Keratinocyte (primary cell): ENCODE measurements around the gene INTS3. TPM values are rescaled to one million over a fixed set of nuclear protein-coding genes. Genes with fewer than 3 reads are reported as not detected.
"Not testable (repeated sequence)": the region's sequence is repeated elsewhere in the genome, so short reads cannot be mapped to it uniquely, and the experiment has no call there.

Experiments
- DNase-seq: peaks from one replicate; pipeline ENCODE4 v3.0.0-alpha.2; 2011; ENCODE audit warnings: low read depth, missing footprints, low spot score
- FAIRE-seq: peaks from 2 replicates; lab custom pipeline; 2011; peaks lifted over from hg19 to GRCh38; lab: Jason Lieb, UNC
- H2AFZ ChIP-seq: 2 replicates; pipeline ENCODE4 v1.6.0; 2012; ENCODE audit warnings: low read length, control low read depth, inconsistent platforms; ENCODE audit not compliant: control insufficient read depth
- H3K27ac ChIP-seq: 2 replicates; pipeline ENCODE4 v1.5.1; 2011; ENCODE audit warnings: low read length; ENCODE audit not compliant: control insufficient read depth, insufficient read depth
- H3K27me3 ChIP-seq: 3 replicates; pipeline ENCODE4 v1.6.0; 2011; ENCODE audit warnings: low read length; ENCODE audit not compliant: control insufficient read depth, insufficient read depth; ENCODE audit errors: extremely low read depth
- H3K36me3 ChIP-seq, 2 experiments: 2 replicates in 1 of 2; 3 replicates in 1 of 2; pipeline ENCODE4 v1.5.1; 2011; ENCODE audit warnings: low read length in 2 of 2, mild to moderate bottlenecking in 1 of 2; ENCODE audit not compliant: control insufficient read depth in 2 of 2, insufficient read depth in 2 of 2; ENCODE audit errors: extremely low read depth in 1 of 2
- H3K4me1 ChIP-seq: 3 replicates; pipeline ENCODE4 v1.5.1; 2011; ENCODE audit warnings: low read length; ENCODE audit not compliant: control insufficient read depth, insufficient read depth; ENCODE audit errors: extremely low read depth
- H3K4me2 ChIP-seq: 3 replicates; pipeline ENCODE4 v1.6.0; 2011; ENCODE audit warnings: low read depth, low read length; ENCODE audit not compliant: control insufficient read depth, insufficient read depth; ENCODE audit errors: extremely low read depth
- H3K4me3 ChIP-seq, 3 experiments: fragments of 200-600 bp in 1 of 3; sonication (generic) in 1 of 3; 2 replicates in 2 of 3; 3 replicates in 1 of 3; pipeline ENCODE4 v1.5.1; 2011 to 2016; ENCODE audit warnings: low read length in 3 of 3, mild to moderate bottlenecking in 3 of 3, control low read depth in 2 of 3, inconsistent platforms in 1 of 3, low read depth in 1 of 3, mixed read lengths in 1 of 3, mixed run types in 1 of 3, moderate library complexity in 1 of 3; ENCODE audit not compliant: control insufficient read depth in 2 of 3, insufficient read depth in 2 of 3; ENCODE audit errors: extremely low read depth in 1 of 3
- H3K79me2 ChIP-seq: 2 replicates; pipeline ENCODE4 v1.6.0; 2012; ENCODE audit warnings: low read length; ENCODE audit not compliant: control insufficient read depth, insufficient read depth
- H3K9ac ChIP-seq: 3 replicates; pipeline ENCODE4 v1.6.0; 2011; ENCODE audit warnings: low read length; ENCODE audit not compliant: control insufficient read depth, insufficient read depth; ENCODE audit errors: extremely low read depth
- H3K9me1 ChIP-seq: 3 replicates; pipeline ENCODE4 v1.6.0; 2011; ENCODE audit warnings: low read length; ENCODE audit not compliant: control insufficient read depth, insufficient read depth; ENCODE audit errors: extremely low read depth
- H3K9me3 ChIP-seq: 2 replicates; pipeline ENCODE4 v1.5.1; 2012; ENCODE audit warnings: low read depth, low read length; ENCODE audit not compliant: control insufficient read depth
- H4K20me1 ChIP-seq: 3 replicates; pipeline ENCODE4 v1.6.0; 2011; ENCODE audit warnings: low read length; ENCODE audit not compliant: control insufficient read depth, insufficient read depth; ENCODE audit errors: extremely low read depth
- EZH2 ChIP-seq: IDR thresholded peaks from one replicate; pipeline ENCODE4 v1.6.1; 2012; ENCODE audit warnings: inconsistent platforms, mild to moderate bottlenecking, low read length, moderate library complexity
- dilution Hi-C: fragments of 300-500 bp; cut with MboI; formaldehyde crosslinking; loops from one replicate; pipeline ENCODE4 v1.7.0; 2020; ENCODE audit warnings: low sequenced_read_pairs; ENCODE audit not compliant: extremely low pct_ligation_motif_present
- polyA plus RNA-seq, 5 experiments: library from polyadenylated mRNA; depleted of rRNA in 3 of 5; stranded (reverse) in 3 of 5; stranded (forward) in 1 of 5; unstranded in 1 of 5; fragments of >200 nt; gene quantifications; 1 replicate in 1 of 5; 2 replicates in 3 of 5; 3 replicates in 1 of 5; pipeline versions ENCODE4 v1.2.1 to v1.2.3, GENCODE V29; 2011 to 2012; ENCODE audit warnings: missing spikeins in 2 of 5, low read depth in 1 of 5, low replicate concordance in 1 of 5
- TF ChIP-seq, protein P1 (sequence below), 3 experiments: IDR thresholded peaks in 1 of 3; conservative IDR thresholded peaks in 1 of 3; optimal IDR thresholded peaks in 1 of 3; 2 replicates in 2 of 3; 3 replicates in 1 of 3; pipeline versions ENCODE3 to v1.5.1; 2011; ENCODE audit warnings: low read length in 3 of 3, mild to moderate bottlenecking in 3 of 3, moderate library complexity in 2 of 3, control low read depth in 1 of 3, inconsistent platforms in 1 of 3; ENCODE audit not compliant: insufficient read depth in 2 of 3; ENCODE audit errors: extremely low read depth in 1 of 3

INTS3 gene
- polyA plus RNA-seq, 1 donor (not counting 4 experiments of a cell fraction or from before 2014, with no cell fraction given): 24.6 TPM

DNA sequence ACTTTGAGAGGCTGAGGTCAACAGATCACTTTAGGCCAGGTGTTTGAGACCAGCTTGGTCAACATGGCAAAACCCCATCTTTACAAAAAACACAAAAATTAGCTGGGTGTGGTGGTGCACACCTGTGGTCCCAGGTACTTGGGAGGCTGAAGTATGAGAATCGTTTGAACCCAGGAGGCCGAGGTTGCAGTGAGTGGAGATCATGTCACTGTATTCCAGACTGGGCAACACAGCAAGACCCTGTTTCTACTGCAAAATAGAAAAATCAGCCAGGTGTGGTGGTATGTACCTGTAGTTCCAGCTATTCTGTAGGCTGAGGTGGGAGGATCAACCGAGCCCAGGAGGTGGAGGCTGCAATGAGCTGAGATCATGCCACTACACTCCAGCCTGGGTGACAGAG, 4.2 kb upstream of the INTS3 start:
- H3K4me3 ChIP-seq: no peak overlapping the region
- H2AFZ ChIP-seq: no peak overlapping the region
- H3K27me3 ChIP-seq: no peaks in the 10 kb centered on the region
- no peaks in the 10 kb centered on the region for H3K9me3 ChIP-seq
- H3K27ac ChIP-seq: no peak overlapping the region
- FAIRE-seq (no peak), DNase-seq (no peak)
- peaks cover 6% of the 10 kb centered on the region for H3K79me2 ChIP-seq
- dilution Hi-C loops: no loop called here
- TF ChIP-seq EZH2: no peak
- TF ChIP-seq, protein P1, sequence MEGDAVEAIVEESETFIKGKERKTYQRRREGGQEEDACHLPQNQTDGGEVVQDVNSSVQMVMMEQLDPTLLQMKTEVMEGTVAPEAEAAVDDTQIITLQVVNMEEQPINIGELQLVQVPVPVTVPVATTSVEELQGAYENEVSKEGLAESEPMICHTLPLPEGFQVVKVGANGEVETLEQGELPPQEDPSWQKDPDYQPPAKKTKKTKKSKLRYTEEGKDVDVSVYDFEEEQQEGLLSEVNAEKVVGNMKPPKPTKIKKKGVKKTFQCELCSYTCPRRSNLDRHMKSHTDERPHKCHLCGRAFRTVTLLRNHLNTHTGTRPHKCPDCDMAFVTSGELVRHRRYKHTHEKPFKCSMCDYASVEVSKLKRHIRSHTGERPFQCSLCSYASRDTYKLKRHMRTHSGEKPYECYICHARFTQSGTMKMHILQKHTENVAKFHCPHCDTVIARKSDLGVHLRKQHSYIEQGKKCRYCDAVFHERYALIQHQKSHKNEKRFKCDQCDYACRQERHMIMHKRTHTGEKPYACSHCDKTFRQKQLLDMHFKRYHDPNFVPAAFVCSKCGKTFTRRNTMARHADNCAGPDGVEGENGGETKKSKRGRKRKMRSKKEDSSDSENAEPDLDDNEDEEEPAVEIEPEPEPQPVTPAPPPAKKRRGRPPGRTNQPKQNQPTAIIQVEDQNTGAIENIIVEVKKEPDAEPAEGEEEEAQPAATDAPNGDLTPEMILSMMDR (optimal IDR thresholded peaks at IDR 0.05 in 1 of 3, IDR thresholded peaks at IDR 0.05 in 1 of 3, conservative IDR thresholded peaks at IDR 0.05 in 1 of 3; ENCODE audit: extremely low read depth in 1 of 3, insufficient read depth in 2 of 3, low read length in 3 of 3): no peak
- no peaks in the 10 kb centered on the region for H4K20me1 ChIP-seq
- no peak overlapping the region for H3K9ac ChIP-seq
- H3K4me2 ChIP-seq: no peak overlapping the region
- no peaks in the 10 kb centered on the region for H3K36me3 ChIP-seq
- H3K9me1 ChIP-seq: no peaks in the 10 kb centered on the region
- peaks cover 3% of the 10 kb centered on the region for H3K4me1 ChIP-seq

DNA sequence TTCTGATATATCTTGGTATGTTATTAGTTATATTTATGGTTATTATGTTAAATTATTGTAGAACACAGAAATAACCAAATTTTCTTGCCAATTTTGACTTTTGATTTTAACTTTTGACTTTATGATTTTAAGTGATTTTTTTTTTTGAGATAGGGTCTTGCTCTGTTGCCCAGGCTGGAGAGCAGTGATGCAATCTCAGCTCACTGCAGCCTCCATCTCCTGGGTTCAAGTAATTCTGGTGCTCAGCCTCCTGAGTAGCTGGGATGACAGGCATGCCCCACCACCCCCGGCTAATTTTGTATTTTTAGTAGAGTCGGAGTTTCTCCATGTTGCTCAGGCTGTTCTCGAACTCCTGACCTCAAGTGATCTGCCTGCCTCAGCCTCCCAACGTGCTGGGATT, 3.2 kb upstream of the INTS3 start:
- H2AFZ ChIP-seq, H3K9ac ChIP-seq, dilution Hi-C loops, H3K4me1 ChIP-seq, H3K9me1 ChIP-seq, H4K20me1 ChIP-seq, H3K36me3 ChIP-seq, FAIRE-seq, H3K4me2 ChIP-seq, H3K27me3 ChIP-seq, H3K27ac ChIP-seq, H3K4me3 ChIP-seq, DNase-seq, H3K9me3 ChIP-seq: not testable (repeated sequence)
- H3K79me2 ChIP-seq: peaks cover 11% of the 10 kb centered on the region
